Smooth muscle cell of the coronary artery (primary cell): ENCODE measurements around the gene TUFT1. TPM values are rescaled to one million over a fixed set of nuclear protein-coding genes. Genes with fewer than 3 reads are reported as not detected.

Experiments used
- total RNA-seq: library from RNA; depleted of rRNA; stranded (reverse); fragments of >200 nt; gene quantifications from 2 replicates; pipeline ENCODE4 v1.2.3, GENCODE V29; 2014; ENCODE audit warnings: low replicate concordance

Gene TUFT1, protein sequence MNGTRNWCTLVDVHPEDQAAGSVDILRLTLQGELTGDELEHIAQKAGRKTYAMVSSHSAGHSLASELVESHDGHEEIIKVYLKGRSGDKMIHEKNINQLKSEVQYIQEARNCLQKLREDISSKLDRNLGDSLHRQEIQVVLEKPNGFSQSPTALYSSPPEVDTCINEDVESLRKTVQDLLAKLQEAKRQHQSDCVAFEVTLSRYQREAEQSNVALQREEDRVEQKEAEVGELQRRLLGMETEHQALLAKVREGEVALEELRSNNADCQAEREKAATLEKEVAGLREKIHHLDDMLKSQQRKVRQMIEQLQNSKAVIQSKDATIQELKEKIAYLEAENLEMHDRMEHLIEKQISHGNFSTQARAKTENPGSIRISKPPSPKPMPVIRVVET
- total RNA-seq: 8.5 and 18.1 TPM in 2 replicates

DNA sequence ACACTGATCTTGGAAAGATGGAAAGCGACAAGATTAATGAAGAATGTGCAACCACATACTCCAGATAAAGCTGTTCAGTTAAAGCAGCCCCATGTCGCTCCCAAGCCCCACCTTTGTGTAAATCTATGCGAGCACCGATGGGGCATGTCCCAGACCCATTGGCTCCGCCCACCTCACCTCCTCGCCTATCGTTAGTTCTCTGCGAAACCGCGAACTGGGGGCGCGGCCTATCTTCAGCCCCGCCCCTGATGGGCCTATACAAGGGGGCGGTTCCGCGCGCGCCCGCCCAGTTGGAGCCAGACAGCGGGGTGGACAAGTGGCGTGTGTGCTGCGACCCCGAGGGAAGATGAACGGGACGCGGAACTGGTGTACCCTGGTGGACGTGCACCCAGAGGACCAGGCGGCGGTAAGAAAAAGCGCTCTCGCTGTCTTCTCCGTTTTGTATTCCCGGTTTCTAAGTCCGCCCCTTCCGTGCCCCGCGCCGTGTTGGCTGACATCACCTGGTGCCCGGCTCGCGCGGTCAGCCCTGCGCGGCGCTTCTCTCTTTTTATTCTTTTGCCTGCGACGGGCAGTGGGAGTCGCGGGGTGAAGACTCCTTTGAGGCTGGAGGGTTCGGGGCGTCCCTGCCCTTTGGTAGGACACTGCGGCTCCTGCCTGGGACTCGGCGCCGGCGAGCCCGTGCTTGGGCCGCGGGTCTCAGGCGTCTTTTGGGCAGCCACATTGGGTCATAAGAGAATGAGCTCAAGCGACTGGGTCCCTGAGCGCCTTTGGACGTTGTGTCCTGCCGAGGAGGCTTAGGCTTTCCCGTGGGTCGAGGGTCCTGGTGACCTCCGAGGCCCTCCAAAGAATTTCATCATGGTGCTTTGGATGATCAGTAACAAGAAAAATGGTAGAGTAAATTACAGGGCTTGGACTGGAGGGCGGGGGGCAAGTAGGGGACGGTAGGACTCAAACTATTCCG, at the start of gene TUFT1:
TUFT1 (plus strand) TSS at position 289 of the 961 bp plus-strand sequence; CDS start at position 347, 58 bp downstream.

DNA sequence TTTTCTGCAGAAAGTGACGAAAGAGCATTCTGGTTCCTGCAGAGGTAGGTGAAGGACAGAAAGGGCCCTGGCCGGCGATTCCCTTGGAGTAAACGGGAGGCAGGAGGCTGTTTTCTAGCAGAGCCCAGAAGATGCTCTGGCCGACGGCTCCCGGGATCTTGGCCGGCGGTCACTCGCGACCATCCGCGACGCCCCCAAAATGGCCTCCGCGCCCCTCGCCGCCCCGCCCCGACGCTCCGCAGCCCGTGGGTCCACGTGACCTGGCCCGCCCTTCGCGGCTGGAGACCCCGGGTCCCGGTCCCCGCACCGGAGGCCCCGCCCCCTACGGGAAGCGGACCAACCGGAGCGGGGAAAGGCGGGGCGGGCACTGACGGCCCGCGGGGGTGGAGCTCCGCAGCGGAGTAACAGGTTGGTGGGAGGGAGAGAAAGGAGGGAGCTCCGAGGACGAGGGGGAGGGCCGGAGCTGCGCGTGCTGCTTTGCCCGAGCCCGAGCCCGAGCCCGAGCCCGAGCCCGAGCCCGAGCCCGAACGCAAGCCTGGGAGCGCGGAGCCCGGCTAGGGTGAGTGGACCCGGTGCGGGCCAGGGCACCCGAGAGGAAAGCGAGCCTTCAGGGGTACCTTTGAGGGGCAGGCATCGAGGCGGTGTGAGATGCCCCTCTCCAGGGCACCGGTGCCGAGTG, 29.0 kb upstream of the TUFT1 start, which contains the start of gene CGN:
CGN (plus strand) TSS at position 431 of the 679 bp plus-strand sequence. CDS start 7,133 bp downstream, outside the sequence.

GRCh38 chr1:151611832-151612500, 71.9 kb downstream of the TUFT1 start, which contains the start of gene SNX27:
Gene SNX27 (plus strand): TSS chr1:151612050. CDS start chr1:151612202, 152 bp downstream.

Other genes with a start within 250 kb of the TUFT1 start
- 31.1 and 55.7 TPM in 2 replicates for gene PI4KB, start 212.9 kb upstream of the TUFT1 start, total RNA-seq
- gene RFX5, start 193.1 kb upstream of the TUFT1 start, total RNA-seq: 26.3 and 28.9 TPM in 2 replicates
- gene SELENBP1, start 167.6 kb upstream of the TUFT1 start, total RNA-seq: 34.8 and 125 TPM in 2 replicates
- gene PSMB4, start 140.7 kb upstream of the TUFT1 start, total RNA-seq: 278 and 486 TPM in 2 replicates
- 9.1 and 17.0 TPM in 2 replicates for gene POGZ, start 80.8 kb upstream of the TUFT1 start, total RNA-seq
- 0.30 and 0.35 TPM in 2 replicates for gene CGN, start 28.9 kb upstream of the TUFT1 start, total RNA-seq
- gene SNX27, start 71.7 kb downstream of the TUFT1 start, total RNA-seq: 16.2 and 58.9 TPM in 2 replicates
- not detected in 2 replicates for gene CELF3, start 176.5 kb downstream of the TUFT1 start, total RNA-seq
- not detected in 2 replicates for gene RIIAD1, start 181.2 kb downstream of the TUFT1 start, total RNA-seq
- 70.6 and 74.6 TPM in 2 replicates for gene MRPL9, start 223.2 kb downstream of the TUFT1 start, total RNA-seq